ENCODE results near the gene MMP19.
"Not testable (repeated sequence)": the region's sequence is repeated elsewhere in the genome, so short reads cannot be mapped to it uniquely, and the experiment has no call there.

Gene MMP19

DNA sequence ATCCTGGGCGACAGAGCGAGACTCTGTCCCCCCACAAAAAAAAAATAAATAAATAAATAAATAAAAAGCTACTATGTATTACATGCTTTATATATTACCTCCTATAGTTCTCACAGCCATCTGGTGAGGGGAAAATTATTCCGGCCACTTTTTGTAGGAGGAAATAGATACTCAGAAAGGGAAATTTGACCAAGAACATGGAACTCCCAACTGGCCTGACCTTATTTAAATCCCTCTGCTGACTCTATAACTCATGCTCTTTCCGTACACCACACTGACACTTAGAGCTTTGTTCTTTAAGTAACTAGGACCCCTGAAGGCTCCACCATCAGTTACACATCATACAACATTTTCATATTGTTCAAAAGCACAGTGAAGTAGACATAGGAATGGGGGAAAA lies 2.2 kb upstream of the MMP19 start:
- no peak for DNase-seq (ENCODE audit: low spot score)

DNA sequence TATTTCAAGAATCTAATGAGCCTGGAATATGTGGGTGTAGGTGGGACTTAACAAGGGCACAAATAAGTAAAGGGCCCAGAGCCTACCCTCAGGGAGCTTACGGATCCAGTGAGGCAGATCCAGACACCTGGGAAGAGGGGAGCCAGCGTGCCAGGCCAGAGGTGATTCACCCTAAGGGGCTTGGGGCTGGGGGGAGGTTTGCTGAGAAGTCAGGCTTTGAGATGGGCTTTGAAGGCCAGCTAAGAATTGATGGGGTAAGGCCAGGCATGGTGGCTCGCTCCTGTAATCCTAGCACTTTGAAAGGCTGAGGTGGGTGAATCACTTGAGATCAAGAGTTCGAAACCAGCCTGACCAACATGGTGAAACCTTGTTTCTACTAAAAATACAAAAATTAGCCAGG lies 695 bp upstream of the MMP19 start:
- no peak for DNase-seq (ENCODE audit: low spot score)

DNA sequence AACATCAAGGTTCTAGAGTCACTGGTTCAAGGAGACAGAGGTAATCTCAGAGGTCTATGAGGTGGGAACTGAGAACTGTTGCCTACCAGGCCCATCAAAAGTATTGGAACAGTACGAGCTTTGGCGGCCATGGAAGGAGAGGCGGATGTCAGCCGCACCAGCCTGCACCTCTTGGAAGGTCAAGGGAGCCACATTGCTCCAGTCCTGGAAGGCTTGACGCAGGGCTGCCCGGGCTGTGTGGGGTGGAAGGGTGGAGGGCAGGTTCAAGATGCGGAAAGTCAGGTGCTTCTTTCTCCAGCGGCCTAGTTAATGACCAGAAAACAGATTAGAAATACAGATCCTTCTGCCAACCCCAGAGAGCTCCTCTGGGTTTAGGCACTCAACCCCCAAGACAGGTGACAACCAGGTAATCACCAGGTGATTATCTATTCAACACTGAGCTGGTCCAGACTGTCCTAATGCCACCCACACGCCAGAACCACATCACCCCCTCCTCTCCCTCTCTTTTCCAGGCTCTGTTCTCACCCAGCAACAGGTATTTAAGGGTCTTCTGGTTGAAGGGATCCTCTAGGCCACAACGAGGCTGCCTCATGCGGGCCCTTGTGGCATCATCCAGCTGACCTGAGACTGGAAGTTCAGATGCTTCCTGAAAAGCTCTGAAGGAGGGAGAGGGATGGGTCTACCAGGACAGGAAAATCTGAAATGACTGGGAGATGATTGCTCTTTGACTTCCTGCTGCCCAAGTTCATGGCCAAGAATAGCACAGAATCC lies 2.0 kb downstream of the MMP19 start:
- DNase-seq (ENCODE audit: low spot score): no peak

DNA sequence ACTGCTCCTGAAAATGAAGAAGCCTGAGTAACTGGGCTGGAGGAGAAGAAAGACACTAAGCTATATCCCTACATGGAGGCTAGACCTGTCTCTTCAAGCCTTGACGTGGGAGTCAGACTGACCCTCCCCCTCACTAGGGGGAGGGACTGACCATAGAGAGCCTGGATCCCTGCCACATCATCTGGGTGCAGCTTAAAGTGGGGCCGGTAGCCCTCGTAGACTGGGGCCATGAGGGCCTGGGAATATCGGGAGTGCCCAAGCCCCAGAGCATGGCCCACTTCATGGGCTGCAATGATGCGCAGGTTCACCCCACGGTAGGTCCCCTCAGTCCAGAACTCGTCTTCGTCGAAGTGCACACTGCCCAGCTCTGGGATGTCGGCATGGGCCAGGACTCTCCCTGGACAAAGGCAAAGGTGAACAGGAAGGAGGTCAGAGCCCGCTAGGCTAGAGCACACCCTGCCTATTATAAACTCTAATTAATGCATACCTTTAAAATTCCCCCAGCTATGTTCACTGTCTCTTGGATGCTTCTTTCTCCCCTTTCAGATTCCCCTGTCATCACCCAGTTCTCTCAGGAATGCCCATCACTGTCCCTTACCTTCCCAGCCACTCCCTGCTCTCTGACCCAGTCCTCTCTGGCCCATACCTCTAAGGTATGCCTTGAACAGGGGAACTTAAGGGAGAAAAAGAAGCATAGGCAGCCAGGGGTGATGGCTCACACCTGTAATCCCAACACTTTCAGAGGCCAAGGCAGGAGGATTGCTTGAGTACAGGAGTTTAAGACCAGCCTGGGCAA lies 3.2 kb downstream of the MMP19 start:
- no peak for DNase-seq (ENCODE audit: low spot score)

DNA sequence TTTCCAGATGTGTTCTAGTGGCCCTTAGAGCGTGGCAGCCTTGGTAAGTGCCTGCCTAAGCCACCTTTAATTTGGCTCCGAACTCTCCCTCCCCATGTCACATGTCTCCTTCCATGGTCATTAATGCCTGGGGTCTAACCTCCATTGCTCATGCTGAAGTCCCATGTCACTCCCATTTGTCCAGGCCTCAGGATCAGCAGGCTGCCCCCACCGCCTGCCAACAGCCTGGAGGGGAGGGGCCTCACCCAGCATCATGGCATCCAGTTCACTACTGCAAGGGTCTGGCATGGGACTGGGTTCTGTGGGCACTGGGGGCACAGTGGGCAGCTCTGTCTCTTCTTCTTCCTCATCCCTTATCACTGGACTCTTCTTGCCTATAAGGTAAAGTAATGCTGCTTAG lies 4.4 kb downstream of the MMP19 start:
- DNase-seq (ENCODE audit: low spot score): no peak

DNA sequence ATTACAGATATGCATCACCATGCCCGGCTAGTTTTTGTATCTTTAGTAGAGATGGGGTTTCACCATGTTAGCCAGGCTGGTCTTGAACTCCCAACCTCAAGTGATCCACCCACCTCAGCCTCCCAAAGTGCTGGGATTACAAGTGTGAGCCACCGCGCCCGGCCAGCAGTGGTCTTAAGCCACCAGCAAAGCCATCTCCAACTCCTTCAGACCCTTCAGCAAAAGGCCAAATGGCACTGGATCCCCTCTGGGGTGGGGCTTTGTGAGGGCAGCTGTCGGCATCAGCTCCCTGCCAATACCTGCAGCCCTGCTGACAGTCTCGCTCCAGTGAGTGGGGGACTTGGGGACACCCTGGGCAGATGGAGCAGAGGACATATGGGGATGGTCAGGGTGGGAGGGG lies 8.3 kb downstream of the MMP19 start:
- not testable (repeated sequence) for DNase-seq (ENCODE audit: low spot score)

DNA sequence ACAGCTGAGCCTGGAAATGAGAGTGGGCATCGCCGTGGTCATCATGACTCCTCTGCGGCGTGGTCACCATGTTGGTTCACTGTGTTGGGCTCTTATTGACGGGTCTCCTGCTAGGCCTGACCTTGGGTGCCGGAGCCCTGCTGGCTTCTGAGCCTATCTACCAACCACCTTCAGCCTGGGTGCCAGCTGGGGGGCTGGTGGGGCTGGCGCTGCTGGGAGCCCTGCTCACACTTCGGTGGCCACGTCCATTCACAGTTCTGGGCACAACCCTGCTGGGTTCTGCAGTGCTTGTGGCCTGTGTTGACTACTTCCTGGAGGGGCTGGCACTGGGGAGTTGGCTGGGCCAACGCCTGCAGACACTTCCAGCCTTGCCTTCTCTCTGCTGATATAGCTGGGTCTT lies 9.7 kb downstream of the MMP19 start:
- DNase-seq (ENCODE audit: low spot score): no peak

DNA sequence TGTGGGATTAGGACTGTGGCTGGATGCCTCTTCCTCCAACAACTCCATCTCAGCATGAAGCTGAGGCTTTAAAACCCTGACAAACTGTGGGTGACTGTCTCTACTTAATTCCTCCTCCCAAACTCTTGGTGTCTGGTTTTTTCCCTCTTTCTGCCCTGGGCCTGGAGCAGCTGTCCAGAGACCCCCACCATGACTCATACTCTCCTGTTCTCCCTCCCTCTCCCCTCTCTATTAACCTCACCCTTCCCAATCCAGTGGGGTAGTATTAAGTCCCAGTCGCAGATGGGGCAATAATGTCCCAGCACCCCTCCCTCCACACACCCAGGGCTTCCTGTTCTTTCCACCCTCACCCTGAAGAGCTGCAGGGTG lies 11.3 kb downstream of the MMP19 start:
- no peak for DNase-seq (ENCODE audit: low spot score)

DNA sequence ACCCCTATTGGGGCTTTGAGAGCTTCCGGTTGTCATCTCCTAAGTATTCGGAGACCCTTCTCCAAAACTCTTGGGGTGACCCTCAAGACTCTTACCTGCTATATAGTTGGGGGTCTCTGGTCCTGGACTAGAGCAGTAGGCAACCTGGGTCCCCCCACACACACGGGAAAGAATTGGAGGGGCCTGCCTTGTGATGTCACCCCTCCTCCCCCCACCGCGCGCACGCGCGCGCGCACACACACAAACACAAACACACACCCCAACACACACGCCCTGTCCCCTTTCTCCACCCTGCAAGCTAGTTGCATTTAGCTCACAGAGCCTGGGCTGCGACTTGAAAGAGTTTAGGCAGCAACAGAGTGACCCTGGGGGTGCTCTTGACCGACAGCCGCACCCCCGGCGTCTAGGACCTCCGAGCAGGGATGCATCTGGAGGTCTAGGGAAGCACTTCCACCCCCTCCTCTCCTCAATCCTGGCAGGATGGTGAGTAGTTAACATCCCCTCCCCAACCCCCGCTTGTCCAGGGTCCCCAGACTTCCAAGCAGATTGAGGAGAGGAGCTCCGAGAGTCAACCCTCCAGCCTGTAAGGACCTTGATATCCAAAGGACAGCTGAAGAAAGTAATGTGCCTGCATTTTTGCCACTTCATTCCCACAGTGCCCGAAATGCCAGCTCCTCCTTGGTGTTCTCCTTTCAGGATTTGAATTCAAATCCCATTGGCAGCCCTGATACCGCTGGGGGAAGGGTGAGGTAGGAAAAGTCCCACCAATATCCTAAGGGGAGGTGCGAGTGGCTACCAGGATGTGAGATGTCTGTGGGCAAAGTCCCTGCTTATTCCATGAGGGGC lies 11.9 kb downstream of the MMP19 start:
- DNase-seq (ENCODE audit: low spot score): peak; percentile 89

DNA sequence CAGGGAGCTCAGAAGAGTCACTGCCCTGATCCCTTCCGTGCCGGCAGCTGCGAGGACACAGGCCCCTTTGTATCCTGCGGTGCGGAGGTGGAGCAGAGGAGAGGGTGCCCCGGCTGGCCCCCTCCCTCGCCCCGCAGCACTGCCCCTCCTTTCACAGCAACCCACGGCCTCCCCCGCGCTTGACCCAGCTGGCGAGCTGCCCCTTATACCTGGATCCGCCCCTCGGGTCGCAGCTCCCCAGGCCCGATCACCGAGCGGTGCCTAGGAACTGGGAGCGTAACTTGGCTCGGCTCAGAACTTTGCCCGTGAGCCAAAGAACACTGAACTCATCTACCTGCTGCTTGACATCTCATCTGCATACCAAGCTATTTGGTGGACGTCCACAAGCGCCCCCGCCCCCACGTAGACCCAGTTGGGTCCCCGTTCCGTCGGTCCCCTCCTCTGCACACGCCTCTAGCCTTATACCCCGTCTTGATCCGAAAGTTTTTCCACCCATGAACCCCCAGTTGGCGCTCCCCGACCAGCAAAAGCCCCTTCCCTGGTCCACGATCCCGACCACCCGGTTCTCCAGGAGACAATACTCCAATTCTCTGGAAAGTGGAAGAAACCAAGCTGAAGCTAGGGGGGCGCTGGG lies 12.7 kb downstream of the MMP19 start:
- peak; percentile 45 for DNase-seq (ENCODE audit: low spot score)

DNA sequence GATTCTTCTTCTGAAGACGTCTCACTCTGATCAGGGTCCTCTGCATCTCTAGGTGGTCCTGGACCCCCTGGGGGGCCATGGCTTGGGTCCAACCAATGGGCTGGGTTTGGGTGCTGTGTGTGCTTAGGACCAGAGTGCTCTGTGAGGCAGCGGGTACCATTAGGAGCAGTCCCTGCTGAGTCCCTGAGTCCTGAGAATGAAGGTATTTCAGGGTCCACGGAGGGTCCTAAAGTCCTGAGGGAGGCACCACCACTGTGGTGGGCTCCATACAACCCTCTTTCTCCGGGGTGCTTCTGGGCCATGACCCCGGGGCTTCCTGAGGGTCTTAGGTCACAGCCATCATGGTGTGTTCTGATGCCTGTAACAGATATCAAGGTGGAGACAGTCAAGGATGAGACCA lies 14.4 kb downstream of the MMP19 start:
- no peak for DNase-seq (ENCODE audit: low spot score)

DNA sequence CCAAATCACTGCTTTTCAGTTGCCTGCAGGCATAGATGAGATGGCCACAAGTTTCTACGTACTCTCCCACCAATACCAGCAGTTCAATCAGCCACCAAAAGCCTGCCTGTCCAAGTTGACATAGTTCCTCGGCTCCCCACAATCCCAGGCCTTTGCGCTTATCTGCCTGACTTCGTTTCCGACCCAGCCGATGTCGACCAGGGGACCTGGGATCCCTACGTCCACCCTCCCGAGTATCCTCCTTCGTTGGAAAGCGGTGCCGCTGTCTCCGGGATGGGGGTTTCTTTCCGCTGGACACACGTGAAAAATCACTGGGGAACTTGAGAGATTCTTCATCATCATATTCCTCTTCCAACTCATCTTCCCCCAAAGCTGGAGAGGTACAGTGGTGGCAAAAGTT lies 14.9 kb downstream of the MMP19 start:
- no peak for DNase-seq (ENCODE audit: low spot score)

DNA sequence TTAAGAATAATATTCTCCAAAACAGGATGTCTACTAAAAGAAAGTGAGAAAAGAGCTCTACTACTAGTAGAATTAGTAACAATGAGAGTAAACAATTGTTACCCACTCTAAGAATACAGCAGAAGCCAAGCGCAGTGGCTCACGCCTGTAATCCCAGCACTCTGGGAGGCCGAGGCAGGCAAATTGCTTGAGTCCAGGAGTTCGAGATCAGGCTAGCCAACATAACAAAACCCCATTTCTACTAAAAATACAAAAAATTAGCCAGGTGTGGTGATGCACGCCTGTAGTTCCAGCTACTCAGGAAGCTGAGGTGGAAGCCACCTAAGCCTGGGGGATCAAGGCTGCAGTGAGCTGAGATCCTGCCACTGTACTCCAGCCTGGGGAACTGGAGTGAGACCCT lies 18.0 kb downstream of the MMP19 start:
- no peak for DNase-seq (ENCODE audit: low spot score)

DNA sequence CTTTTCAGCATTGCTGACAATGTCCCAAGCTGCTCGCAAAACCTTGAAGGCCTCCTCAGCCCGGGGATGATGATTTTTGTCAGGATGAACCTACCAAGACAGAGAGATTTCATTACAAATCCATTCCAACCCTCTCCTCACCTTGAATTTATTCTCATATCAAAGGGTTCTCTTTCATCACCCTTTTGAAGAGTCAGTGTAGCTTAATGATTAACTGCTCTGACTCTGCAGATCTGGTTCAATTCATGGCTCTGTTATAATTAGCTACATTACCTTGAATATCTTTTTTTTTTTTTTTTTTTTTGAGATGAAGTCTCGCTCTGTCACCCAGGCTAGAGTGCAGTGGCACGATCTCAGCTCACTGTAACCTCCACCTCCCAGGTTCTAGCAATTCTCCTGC lies 19.3 kb downstream of the MMP19 start:
- DNase-seq (ENCODE audit: low spot score): no peak

DNA sequence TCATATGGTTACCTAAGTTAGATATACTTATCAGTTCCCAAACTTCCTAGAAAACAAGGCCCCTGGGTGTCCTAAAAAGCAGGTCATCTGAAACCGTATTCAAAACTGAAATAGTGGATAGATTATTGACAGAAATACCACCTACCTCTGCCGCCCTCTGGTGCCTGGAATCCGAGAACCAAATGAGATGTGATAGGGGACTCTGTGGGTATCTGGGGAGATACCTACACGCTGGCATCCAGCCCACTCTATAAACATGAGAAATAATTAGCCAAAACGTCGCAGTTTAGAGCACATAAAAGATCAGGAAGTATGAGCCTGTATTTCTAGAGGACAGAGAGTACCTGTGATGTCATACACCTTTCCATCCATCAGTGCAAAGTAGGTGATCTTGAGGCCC lies 20.5 kb downstream of the MMP19 start:
- DNase-seq (ENCODE audit: low spot score): no peak

DNA sequence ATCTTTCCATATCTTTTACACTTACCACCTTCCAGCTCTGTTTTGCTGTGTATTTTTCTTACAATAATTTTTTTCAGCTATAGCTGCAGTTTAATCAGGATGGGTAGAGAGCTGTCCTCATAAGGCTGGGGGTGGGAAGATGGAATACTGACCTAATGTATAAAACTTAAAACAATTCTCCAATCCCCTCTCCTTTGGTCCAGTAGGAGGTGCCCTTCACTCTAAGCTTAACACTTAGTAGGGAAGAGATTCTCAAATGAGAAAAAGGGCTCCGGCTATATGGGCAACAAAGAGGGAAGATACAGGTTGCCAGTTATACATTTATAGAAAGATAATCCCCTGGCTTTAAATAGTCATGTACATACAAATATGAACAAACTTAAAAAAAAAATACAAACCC lies 22.1 kb downstream of the MMP19 start:
- no peak for DNase-seq (ENCODE audit: low spot score)

DNA sequence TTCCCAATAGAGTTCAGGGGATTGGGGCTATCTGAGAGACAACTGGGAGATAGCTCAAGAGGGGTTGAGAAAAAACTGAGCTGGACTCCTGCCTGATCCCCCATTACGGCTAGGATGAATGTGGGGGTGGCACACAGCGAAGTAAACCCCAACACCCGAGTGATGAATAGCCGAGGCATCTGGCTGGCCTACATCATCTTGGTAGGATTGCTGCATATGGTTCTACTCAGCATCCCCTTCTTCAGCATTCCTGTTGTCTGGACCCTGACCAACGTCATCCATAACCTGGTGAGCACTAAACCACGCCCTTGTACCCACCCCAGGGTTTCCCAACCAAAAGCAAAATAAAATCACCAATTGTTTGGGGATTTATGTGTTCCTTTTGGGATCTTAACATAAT lies 23.9 kb downstream of the MMP19 start:
- peak; percentile 34 for DNase-seq (ENCODE audit: low spot score)

DNA sequence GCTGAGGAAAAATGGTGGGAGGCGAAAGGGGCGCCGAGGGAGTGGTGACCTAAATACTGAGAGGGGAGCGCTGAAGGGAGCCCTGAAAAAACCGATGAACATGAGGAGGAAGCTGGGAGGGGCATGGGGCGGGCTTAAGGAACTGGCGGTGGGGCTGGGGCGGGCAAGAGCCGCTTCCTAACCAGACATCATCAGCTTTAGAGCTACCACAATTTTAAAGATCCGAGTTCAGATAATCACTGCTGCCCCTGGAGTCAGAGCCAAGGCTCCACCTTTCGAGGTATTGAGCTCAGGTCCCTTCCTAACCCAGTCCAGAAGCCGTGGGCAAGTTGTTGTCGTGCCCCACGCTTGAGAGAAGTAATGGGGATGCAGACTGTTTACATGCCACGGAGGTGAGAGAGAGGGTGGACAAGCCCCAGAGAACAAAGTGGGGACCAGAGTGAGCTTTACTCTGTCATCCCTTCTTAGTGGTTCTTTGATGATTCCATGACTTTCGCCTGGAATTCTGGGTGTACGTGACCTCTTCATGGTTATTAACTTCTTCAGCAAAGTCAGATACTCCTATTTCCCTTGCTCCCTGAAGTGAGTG lies 24.5 kb downstream of the MMP19 start:
- peak; percentile 71 for DNase-seq (ENCODE audit: low spot score)

DNA sequence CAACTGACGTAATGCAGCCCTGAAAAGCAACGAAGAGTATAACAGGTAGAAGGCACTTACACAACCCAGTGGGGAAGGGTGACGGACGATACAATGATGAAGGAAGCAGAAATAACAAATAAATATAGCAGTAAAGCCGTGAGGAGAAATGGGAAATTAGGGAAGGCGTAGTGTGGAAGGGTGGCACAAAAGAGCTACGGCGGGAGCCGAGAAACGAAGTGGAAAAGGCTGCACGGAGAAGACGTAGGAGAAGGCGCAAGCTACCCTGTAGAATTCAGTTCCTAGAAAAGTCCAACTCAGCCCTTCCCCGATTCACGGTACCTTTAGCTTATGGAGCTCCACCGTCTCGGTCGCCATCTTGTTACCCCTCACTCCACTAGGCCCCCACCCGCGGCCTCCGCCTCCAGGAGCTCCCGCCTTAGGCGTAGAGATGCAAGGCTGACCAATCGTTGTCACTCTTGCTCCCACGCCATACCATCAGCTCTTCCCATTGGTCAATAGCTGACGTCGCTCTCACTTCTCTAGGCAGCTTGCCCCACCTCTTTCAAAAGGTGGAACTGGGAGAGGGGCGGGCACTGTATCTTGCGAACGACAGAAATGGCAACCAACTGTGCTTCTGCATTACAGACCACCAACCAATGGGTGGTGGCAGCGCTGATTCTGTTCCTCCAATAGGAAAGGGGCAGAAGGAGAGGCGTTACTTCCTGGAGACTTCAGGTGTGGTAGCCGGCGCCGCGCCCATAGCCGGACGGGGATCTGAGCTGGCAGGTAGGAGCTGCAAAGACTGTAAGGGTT lies 25.2 kb downstream of the MMP19 start, which contains the start of the genes ORMDL2 and SARNP:
Gene ORMDL2 (plus strand): TSS at position 697 of the 795 bp plus-strand sequence. CDS start 959 bp downstream, outside the sequence.
Gene SARNP (minus strand): TSS at position 380 of the 795 bp plus-strand sequence. CDS start 23 bp downstream, at position 357.
- peak; percentile 97 for DNase-seq (ENCODE audit: low spot score)

DNA sequence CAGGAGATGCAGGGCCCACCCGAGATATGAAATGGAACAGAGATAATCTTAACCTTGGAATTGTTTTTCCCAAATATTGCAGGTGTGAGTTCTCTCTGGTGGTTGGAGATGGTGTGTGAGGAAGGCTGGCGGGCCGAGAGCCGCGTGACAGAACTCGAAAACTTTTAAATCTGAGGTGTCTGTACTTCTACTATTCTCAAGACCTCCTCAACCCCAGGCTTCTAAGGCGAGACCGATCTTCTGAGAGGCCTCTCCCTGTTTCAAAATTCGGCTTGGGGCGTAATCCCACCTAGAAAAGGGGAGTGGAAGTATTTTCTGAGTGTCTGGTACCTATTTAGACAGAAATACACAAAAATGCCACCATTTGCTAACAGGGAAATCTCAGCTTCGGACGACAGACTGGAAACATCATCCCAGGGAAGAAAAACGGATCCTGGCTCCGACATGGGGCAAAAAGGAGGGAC lies 25.8 kb downstream of the MMP19 start:
- DNase-seq (ENCODE audit: low spot score): peak; percentile 42

DNA sequence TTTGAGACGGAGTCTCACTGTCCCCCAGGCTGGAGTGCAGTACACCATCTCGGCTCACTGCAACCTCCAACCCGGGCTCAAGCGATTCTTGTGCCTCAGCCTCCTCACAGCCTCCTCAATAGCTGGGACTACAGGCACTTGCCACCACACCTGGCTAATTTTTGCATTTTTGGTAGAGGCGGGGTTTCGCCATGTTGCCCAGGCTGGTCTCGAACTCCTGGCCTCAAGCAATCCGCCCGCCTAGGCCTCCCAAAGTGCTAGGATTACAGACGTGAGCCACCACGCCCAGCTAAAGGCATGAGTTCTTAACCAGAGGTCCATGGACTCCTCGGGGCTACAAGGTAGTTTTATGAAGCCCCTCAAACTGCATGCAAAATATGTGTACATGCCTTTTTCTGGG lies 27.3 kb downstream of the MMP19 start:
- DNase-seq (ENCODE audit: low spot score): no peak
